GM20431 (cell line): ENCODE results near the gene SYTL1.

Experiments
- in situ Hi-C: fragments of 300-500 bp; cut with MseI, MboI; formaldehyde crosslinking; loops from one replicate; pipeline ENCODE4 v1.15.0; 2020; ENCODE audit warnings: low sequenced_read_pairs; ENCODE audit not compliant: unreplicated experiment

SYTL1 gene

GRCh38 chr1:27343639-27344025, 1.8 kb downstream of the SYTL1 start:
- in situ Hi-C loops = no loop called here

- in situ Hi-C loops = no loop called here
These were observed 3.5 kb downstream of the SYTL1 start for GRCh38 chr1:27345272-27345671.

- in situ Hi-C loops = no loop called here
These were observed 4.5 kb downstream of the SYTL1 start for GRCh38 chr1:27346357-27346756.

- in situ Hi-C loops = no loop called here
These were observed 5.3 kb downstream of the SYTL1 start for GRCh38 chr1:27346991-27347624.

- in situ Hi-C loops = no loop called here
These were observed 7.3 kb downstream of the SYTL1 start for GRCh38 chr1:27348861-27349783.

- in situ Hi-C loops = no loop called here
These were observed 8.2 kb downstream of the SYTL1 start for GRCh38 chr1:27349784-27350662.

GRCh38 chr1:27350663-27351540, 9.1 kb downstream of the SYTL1 start:
- in situ Hi-C loops = no loop called here

- in situ Hi-C loops = no loop called here
These were observed 9.8 kb downstream of the SYTL1 start for GRCh38 chr1:27351541-27352107.

GRCh38 chr1:27353166-27353565, 11.3 kb downstream of the SYTL1 start:
- in situ Hi-C loops = no loop called here

- in situ Hi-C loops = no loop called here
These were observed 11.8 kb downstream of the SYTL1 start for GRCh38 chr1:27353629-27354028.

- in situ Hi-C loops = no loop called here
These were observed 13.9 kb downstream of the SYTL1 start for GRCh38 chr1:27355683-27356082.

- in situ Hi-C loops = no loop called here
These were observed 14.4 kb downstream of the SYTL1 start for GRCh38 chr1:27356277-27356618.

GRCh38 chr1:27356619-27357280, 14.9 kb downstream of the SYTL1 start:
- in situ Hi-C loops = no loop called here

GRCh38 chr1:27357281-27358037, 15.6 kb downstream of the SYTL1 start:
- in situ Hi-C loops = no loop called here

GRCh38 chr1:27358038-27358927, 16.5 kb downstream of the SYTL1 start:
- in situ Hi-C loops = no loop called here

GRCh38 chr1:27358928-27359313, 17.1 kb downstream of the SYTL1 start:
- in situ Hi-C loops = no loop called here

GRCh38 chr1:27359822-27360158, 18.0 kb downstream of the SYTL1 start:
- in situ Hi-C loops = no loop called here
